GM18517 (cell line): ENCODE measurements around the gene RILPL1.
"Not testable (repeated sequence)": the region's sequence is repeated elsewhere in the genome, so short reads cannot be mapped to it uniquely, and the experiment has no call there.

ENCODE experiments used
- ATAC-seq: cut with Tn5 transposase; IDR thresholded peaks from one replicate; pipeline ENCODE4 v1.9.1; 2021; ENCODE audit warnings: mild to moderate bottlenecking, moderate library complexity; ENCODE audit not compliant: unreplicated experiment

The RILPL1 gene

GRCh38 chr12:123497065-123497464, 36.5 kb downstream of the RILPL1 start:
- no peak for ATAC-seq

- no peak for ATAC-seq
Measured at GRCh38 chr12:123494124-123494851, 39.2 kb downstream of the RILPL1 start.

GRCh38 chr12:123492339-123493039, 41.0 kb downstream of the RILPL1 start:
- ATAC-seq, result not testable (repeated sequence)

- ATAC-seq, result no peak
Measured at GRCh38 chr12:123491481-123491880, 42.0 kb downstream of the RILPL1 start.

GRCh38 chr12:123491056-123491455, 42.5 kb downstream of the RILPL1 start:
- no peak for ATAC-seq

GRCh38 chr12:123490089-123490488, 43.4 kb downstream of the RILPL1 start:
- ATAC-seq, result no peak

GRCh38 chr12:123489580-123489979, 43.9 kb downstream of the RILPL1 start:
- no peak for ATAC-seq

- ATAC-seq, result no peak
Measured at GRCh38 chr12:123488539-123489230, 44.8 kb downstream of the RILPL1 start.

- ATAC-seq, result no peak
Measured at GRCh38 chr12:123487428-123487827, 46.1 kb downstream of the RILPL1 start.

GRCh38 chr12:123485756-123486155, 47.8 kb downstream of the RILPL1 start:
- ATAC-seq, result no peak

GRCh38 chr12:123483602-123484248, 49.8 kb downstream of the RILPL1 start:
- no peak for ATAC-seq

- no peak for ATAC-seq
Measured at GRCh38 chr12:123482876-123483275, 50.6 kb downstream of the RILPL1 start.

- not testable (repeated sequence) for ATAC-seq
Measured at GRCh38 chr12:123481251-123481650, 52.3 kb downstream of the RILPL1 start.

- no peak for ATAC-seq
Measured at GRCh38 chr12:123479442-123480180, 53.9 kb downstream of the RILPL1 start.

GRCh38 chr12:123478762-123479161, 54.8 kb downstream of the RILPL1 start:
- ATAC-seq, result no peak

- ATAC-seq, result no peak
Measured at GRCh38 chr12:123478069-123478468, 55.5 kb downstream of the RILPL1 start.

- ATAC-seq, result no peak
Measured at GRCh38 chr12:123475246-123475703, 58.2 kb downstream of the RILPL1 start.

- ATAC-seq, result no peak
Measured at GRCh38 chr12:123474485-123475245, 58.9 kb downstream of the RILPL1 start.

GRCh38 chr12:123472438-123472849, 61.1 kb downstream of the RILPL1 start:
- no peak for ATAC-seq
